Measurements from ENCODE around the gene KIFC1.

Gene KIFC1

GRCh38 chr6:33441457-33441856 lies 49.8 kb downstream of the KIFC1 start:
- no peaks in the 10 kb centered on the region for H3K9me2 ChIP-seq (replicated peaks; ENCODE audit: insufficient read depth, low read length)
- no peak overlapping the region for H2AFZ ChIP-seq (ENCODE audit: low read length)
- no peak overlapping the region for H3K4me2 ChIP-seq (ENCODE audit: low read depth, low read length)
- H3K9me3 ChIP-seq (replicated peaks; ENCODE audit: insufficient read depth, low read length): no peaks in the 10 kb centered on the region
- H3K36me3 ChIP-seq (replicated peaks; ENCODE audit: insufficient read depth, low read length): no peaks in the 10 kb centered on the region
- no peak overlapping the region for H3K4me3 ChIP-seq (ENCODE audit: low read length)
- H3K9ac ChIP-seq (ENCODE audit: low read length): no peak overlapping the region
- no peaks in the 10 kb centered on the region for H3K79me2 ChIP-seq (ENCODE audit: low read length)
- H3K27ac ChIP-seq (ENCODE audit: low read length): no peak overlapping the region
- TF ChIP-seq EZH2phosphoT487 (IDR thresholded peaks at IDR 0.05; ENCODE audit: low read length) (no peak), EZH2 (optimal IDR thresholded peaks at IDR 0.05; ENCODE audit: low read depth, low read length) (no peak)
- TF ChIP-seq, protein P1, sequence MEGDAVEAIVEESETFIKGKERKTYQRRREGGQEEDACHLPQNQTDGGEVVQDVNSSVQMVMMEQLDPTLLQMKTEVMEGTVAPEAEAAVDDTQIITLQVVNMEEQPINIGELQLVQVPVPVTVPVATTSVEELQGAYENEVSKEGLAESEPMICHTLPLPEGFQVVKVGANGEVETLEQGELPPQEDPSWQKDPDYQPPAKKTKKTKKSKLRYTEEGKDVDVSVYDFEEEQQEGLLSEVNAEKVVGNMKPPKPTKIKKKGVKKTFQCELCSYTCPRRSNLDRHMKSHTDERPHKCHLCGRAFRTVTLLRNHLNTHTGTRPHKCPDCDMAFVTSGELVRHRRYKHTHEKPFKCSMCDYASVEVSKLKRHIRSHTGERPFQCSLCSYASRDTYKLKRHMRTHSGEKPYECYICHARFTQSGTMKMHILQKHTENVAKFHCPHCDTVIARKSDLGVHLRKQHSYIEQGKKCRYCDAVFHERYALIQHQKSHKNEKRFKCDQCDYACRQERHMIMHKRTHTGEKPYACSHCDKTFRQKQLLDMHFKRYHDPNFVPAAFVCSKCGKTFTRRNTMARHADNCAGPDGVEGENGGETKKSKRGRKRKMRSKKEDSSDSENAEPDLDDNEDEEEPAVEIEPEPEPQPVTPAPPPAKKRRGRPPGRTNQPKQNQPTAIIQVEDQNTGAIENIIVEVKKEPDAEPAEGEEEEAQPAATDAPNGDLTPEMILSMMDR (IDR thresholded peaks at IDR 0.05; ENCODE audit: low read length): no peak
- no peaks in the 10 kb centered on the region for H4K20me1 ChIP-seq (ENCODE audit: insufficient read depth, low read length)
- no peaks in the 10 kb centered on the region for H3F3A ChIP-seq (ENCODE audit: insufficient read depth, low read length)
- no peak for DNase-seq
- no peaks in the 10 kb centered on the region for H3K4me1 ChIP-seq (ENCODE audit: low read length)
- H3K27me3 ChIP-seq (replicated peaks; ENCODE audit: insufficient read depth, low read length): no peaks in the 10 kb centered on the region

- Histone ChIP-seq H3K9me2 (replicated peaks; ENCODE audit: insufficient read depth, low read length) (no peaks in the 10 kb centered on the region), H3K4me1 (ENCODE audit: low read length) (no peaks in the 10 kb centered on the region), H3K79me2 (ENCODE audit: low read length) (no peaks in the 10 kb centered on the region), H3K27me3 (replicated peaks; ENCODE audit: insufficient read depth, low read length) (no peaks in the 10 kb centered on the region), H3K27ac (ENCODE audit: low read length) (no peak overlapping the region), H3K4me2 (ENCODE audit: low read depth, low read length) (no peak overlapping the region), H3K9ac (ENCODE audit: low read length) (no peak overlapping the region), H3K36me3 (replicated peaks; ENCODE audit: insufficient read depth, low read length) (no peaks in the 10 kb centered on the region), H2AFZ (ENCODE audit: low read length) (no peak overlapping the region), H3K4me3 (ENCODE audit: low read length) (no peak overlapping the region), H3K9me3 (replicated peaks; ENCODE audit: insufficient read depth, low read length) (no peaks in the 10 kb centered on the region), H3F3A (ENCODE audit: insufficient read depth, low read length) (no peaks in the 10 kb centered on the region), H4K20me1 (ENCODE audit: insufficient read depth, low read length) (no peaks in the 10 kb centered on the region)
- DNase-seq: no peak
- no peak for TF ChIP-seq EZH2 (optimal IDR thresholded peaks at IDR 0.05; ENCODE audit: low read depth, low read length)
- TF ChIP-seq, protein P1 (IDR thresholded peaks at IDR 0.05; ENCODE audit: low read length): no peak
- no peak for TF ChIP-seq EZH2phosphoT487 (IDR thresholded peaks at IDR 0.05; ENCODE audit: low read length)
Measured at GRCh38 chr6:33442283-33442682, 50.7 kb downstream of the KIFC1 start.

DNA sequence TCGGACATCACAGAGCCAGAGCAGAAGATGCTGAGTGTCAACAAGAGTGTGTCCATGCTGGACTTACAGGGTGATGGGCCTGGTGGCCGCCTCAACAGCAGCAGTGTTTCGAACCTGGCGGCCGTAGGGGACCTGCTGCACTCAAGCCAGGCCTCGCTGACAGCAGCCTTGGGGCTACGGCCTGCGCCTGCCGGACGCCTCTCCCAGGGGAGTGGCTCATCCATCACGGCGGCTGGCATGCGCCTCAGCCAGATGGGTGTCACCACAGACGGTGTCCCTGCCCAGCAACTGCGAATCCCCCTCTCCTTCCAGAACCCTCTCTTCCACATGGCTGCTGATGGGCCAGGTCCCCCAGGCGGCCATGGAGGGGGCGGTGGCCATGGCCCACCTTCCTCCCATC lies 51.4 kb downstream of the KIFC1 start:
- Histone ChIP-seq H3F3A (ENCODE audit: insufficient read depth, low read length) (no peaks in the 10 kb centered on the region), H3K9me3 (replicated peaks; ENCODE audit: insufficient read depth, low read length) (no peaks in the 10 kb centered on the region), H3K27me3 (replicated peaks; ENCODE audit: insufficient read depth, low read length) (no peaks in the 10 kb centered on the region), H4K20me1 (ENCODE audit: insufficient read depth, low read length) (no peaks in the 10 kb centered on the region), H3K4me1 (ENCODE audit: low read length) (no peaks in the 10 kb centered on the region), H3K4me3 (ENCODE audit: low read length) (no peak overlapping the region), H3K79me2 (ENCODE audit: low read length) (no peaks in the 10 kb centered on the region), H2AFZ (ENCODE audit: low read length) (no peak overlapping the region), H3K36me3 (replicated peaks; ENCODE audit: insufficient read depth, low read length) (no peaks in the 10 kb centered on the region), H3K9me2 (replicated peaks; ENCODE audit: insufficient read depth, low read length) (no peaks in the 10 kb centered on the region), H3K27ac (ENCODE audit: low read length) (no peak overlapping the region), H3K9ac (ENCODE audit: low read length) (no peak overlapping the region), H3K4me2 (ENCODE audit: low read depth, low read length) (no peak overlapping the region)
- TF ChIP-seq EZH2phosphoT487 (IDR thresholded peaks at IDR 0.05; ENCODE audit: low read length): no peak
- no peak for TF ChIP-seq EZH2 (optimal IDR thresholded peaks at IDR 0.05; ENCODE audit: low read depth, low read length)
- TF ChIP-seq, protein P1 (IDR thresholded peaks at IDR 0.05; ENCODE audit: low read length): no peak
- DNase-seq: no peak

Measured in MM.1S (cell line).